GM23248 (cell line): ENCODE data around the gene GTPBP1.

Source experiments
- EZH2 ChIP-seq: fragments of 200-600 bp; sonication (generic); IDR thresholded peaks from 2 replicates; pipeline ENCODE4 v1.6.1; 2018; ENCODE audit warnings: antibody characterized with exemption, mild to moderate bottlenecking; ENCODE audit not compliant: insufficient read depth, poor library complexity, severe bottlenecking
- EZH2phosphoT487 ChIP-seq: fragments of 200-600 bp; sonication (generic); IDR thresholded peaks from 2 replicates; pipeline ENCODE4 v1.6.1; 2018; ENCODE audit warnings: antibody characterized with exemption, moderate library complexity, mild to moderate bottlenecking, low read depth; ENCODE audit not compliant: insufficient read depth

GRCh38 chr22:38674888-38675287 is 30.9 kb upstream of the GTPBP1 start:
- TF ChIP-seq EZH2 = no peak
- TF ChIP-seq EZH2phosphoT487 = no peak
